ENCODE results near the gene EPB41L3.

Gene EPB41L3

GRCh38 chr18:5520464-5520863, 23.3 kb downstream of the EPB41L3 start:
- TF ChIP-seq, protein P1, sequence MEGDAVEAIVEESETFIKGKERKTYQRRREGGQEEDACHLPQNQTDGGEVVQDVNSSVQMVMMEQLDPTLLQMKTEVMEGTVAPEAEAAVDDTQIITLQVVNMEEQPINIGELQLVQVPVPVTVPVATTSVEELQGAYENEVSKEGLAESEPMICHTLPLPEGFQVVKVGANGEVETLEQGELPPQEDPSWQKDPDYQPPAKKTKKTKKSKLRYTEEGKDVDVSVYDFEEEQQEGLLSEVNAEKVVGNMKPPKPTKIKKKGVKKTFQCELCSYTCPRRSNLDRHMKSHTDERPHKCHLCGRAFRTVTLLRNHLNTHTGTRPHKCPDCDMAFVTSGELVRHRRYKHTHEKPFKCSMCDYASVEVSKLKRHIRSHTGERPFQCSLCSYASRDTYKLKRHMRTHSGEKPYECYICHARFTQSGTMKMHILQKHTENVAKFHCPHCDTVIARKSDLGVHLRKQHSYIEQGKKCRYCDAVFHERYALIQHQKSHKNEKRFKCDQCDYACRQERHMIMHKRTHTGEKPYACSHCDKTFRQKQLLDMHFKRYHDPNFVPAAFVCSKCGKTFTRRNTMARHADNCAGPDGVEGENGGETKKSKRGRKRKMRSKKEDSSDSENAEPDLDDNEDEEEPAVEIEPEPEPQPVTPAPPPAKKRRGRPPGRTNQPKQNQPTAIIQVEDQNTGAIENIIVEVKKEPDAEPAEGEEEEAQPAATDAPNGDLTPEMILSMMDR (IDR thresholded peaks at IDR 0.05; ENCODE audit: low read depth, low read length, missing control alignments), result no peak
- no peak overlapping the region for H3K4me3 ChIP-seq (replicated peaks; ENCODE audit: low read depth, low read length)
- DNase-seq (ENCODE audit: extremely low read depth, low read depth), result no peak

GRCh38 chr18:5519448-5520298, 24.1 kb downstream of the EPB41L3 start:
- TF ChIP-seq, protein P1 (IDR thresholded peaks at IDR 0.05; ENCODE audit: low read depth, low read length, missing control alignments), result no peak
- DNase-seq (ENCODE audit: extremely low read depth, low read depth), result no peak
- no peak overlapping the region for H3K4me3 ChIP-seq (replicated peaks; ENCODE audit: low read depth, low read length)

DNA sequence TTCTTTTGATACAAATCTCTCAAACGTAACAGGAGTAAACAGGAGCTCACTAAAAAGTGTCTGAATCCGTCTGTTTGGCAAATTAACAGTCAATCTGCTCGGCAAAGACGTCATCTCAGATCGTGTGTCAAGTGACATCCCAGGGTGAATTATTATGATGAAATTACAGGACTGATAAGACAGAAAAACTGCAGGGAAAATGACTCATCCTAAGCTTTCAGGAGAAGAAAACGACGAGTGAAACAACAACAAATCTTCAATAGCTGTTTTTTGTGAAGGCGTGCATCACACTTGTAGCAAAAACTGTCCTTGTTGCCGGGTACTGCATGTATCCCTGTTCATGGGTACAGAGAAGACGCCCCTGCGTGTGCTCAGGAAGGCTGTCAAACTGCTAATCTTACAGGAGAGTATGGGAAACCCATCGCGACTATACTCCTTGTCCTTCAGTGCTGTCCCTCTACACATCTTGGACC, 24.9 kb downstream of the EPB41L3 start:
- DNase-seq (ENCODE audit: extremely low read depth, low read depth), result no peak
- no peak overlapping the region for H3K4me3 ChIP-seq (replicated peaks; ENCODE audit: low read depth, low read length)
- TF ChIP-seq, protein P1 (IDR thresholded peaks at IDR 0.05; ENCODE audit: low read depth, low read length, missing control alignments), result no peak

DNA sequence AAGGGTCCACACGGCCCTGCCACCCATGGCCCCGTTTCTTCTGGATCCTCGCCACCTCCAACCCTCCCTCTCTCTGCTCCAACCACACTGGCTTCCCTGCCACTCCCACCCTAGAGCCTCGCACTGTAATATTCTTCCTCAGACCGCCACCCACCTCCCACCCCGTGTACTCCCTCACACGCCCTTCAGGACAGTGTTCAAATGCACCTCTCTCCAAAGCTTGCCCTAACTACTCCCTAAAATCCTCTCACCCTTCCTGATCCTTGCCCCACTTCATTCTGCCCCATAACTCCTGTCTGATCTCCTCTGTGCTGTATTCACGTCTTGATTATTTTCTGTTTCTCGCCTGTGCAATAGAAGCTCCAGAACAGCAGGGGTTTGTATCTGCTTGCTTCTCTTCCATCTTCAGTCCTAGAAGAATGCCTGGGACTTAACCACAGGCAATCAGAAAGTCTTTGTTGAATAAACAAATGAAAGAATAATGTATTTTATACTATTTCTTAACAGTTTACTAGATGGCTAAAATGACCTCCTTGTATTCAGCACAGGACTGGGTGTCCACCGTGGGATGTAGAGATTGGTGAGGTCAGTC, 25.5 kb downstream of the EPB41L3 start:
- no peak for DNase-seq (ENCODE audit: extremely low read depth, low read depth)
- TF ChIP-seq, protein P1 (IDR thresholded peaks at IDR 0.05; ENCODE audit: low read depth, low read length, missing control alignments), result no peak
- no peak overlapping the region for H3K4me3 ChIP-seq (replicated peaks; ENCODE audit: low read depth, low read length)

GRCh38 chr18:5516841-5517240, 27.0 kb downstream of the EPB41L3 start:
- H3K4me3 ChIP-seq (replicated peaks; ENCODE audit: low read depth, low read length), result no peak overlapping the region
- DNase-seq (ENCODE audit: extremely low read depth, low read depth), result no peak
- TF ChIP-seq, protein P1 (IDR thresholded peaks at IDR 0.05; ENCODE audit: low read depth, low read length, missing control alignments), result no peak

DNA sequence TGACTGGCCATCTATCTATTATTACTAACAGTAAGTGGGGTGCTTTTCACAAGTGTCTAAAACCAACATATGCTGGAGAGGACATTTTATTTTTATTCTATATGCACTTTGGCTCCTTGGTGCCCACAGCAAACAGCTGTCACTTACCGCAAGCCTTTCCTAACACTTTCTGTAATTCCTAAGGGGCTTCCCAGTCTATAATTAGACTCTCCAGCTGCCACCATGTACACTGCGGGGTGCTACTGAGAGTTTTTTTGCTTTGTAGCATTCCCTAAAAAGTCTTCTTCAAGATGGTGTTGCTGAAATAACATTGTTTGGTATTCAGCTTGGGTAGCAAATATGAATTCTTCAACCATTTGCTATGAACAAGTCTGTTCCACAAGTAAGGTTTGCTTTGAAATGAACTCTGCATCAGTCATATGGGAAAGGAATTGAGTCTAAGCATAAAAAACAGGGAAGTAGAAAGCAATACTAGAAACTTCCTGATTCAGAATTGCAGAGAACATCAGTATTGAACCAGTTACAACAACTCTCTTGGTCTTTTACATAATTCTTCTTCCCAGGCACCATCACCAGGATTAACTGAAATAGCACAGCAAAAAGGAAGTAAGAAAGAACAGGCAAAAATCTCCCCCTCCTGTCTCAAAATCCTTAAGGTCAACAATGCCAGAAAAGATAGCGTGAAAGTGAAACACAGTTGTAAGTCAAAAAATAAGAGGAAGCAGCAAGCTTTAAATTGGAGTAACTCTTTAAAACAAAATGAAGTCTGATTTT, 28.6 kb downstream of the EPB41L3 start:
- no peak for DNase-seq (ENCODE audit: extremely low read depth, low read depth)
- no peak overlapping the region for H3K4me3 ChIP-seq (replicated peaks; ENCODE audit: low read depth, low read length)
- TF ChIP-seq, protein P1 (IDR thresholded peaks at IDR 0.05; ENCODE audit: low read depth, low read length, missing control alignments), result no peak

Measured in HFF-Myc (cell line).